Pancreas (tissue), 10 donors: ENCODE results near the gene APOH. TPM values are rescaled to one million over a fixed set of nuclear protein-coding genes. Genes with fewer than 3 reads are reported as not detected.

ENCODE experiments used
- ATAC-seq, 4 donors: fragments of 200-7000 bp; cut with Tn5 transposase; one replicate each; pipeline versions ENCODE4 v1.8.0 to v1.9.1; 2020; ENCODE audit warnings: mild to moderate bottlenecking in 4 of 4, moderate library complexity in 4 of 4
- DNase-seq, 6 donors: peaks; one replicate each; pipeline ENCODE4 v3.0.0-alpha.2; 2020
- FAIRE-seq: peaks from 2 replicates; lab custom pipeline; 2012; peaks lifted over from hg19 to GRCh38; lab: Jason Lieb, UNC
- H3K27ac ChIP-seq, 4 donors: fragments of 200-600 bp; sonication (generic); 1 replicate in 3 of 4; 2 replicates in 1 of 4; pipeline versions ENCODE4 v1.5.0 to v1.8.0; 2020
- H3K27me3 ChIP-seq, 4 donors: fragments of 200-600 bp; one replicate each; pipeline ENCODE4 v1.8.0; 2021
- H3K36me3 ChIP-seq, 3 donors: fragments of 200-600 bp; sonication (generic) in 1 of 3; one replicate each; pipeline versions ENCODE4 v1.5.0 to v1.8.0; 2020 to 2021
- H3K4me1 ChIP-seq, 3 donors: fragments of 200-600 bp; one replicate each; pipeline ENCODE4 v1.8.0; 2021
- H3K4me3 ChIP-seq, 4 donors: fragments of 200-600 bp; sonication (generic) in 2 of 4; one replicate each; pipeline versions ENCODE4 v1.5.0 to v1.8.0; 2020 to 2021
- H3K9me3 ChIP-seq, 4 donors: fragments of 200-600 bp; one replicate each; pipeline ENCODE4 v1.8.0; 2021
- WGBS, 2 donors: extraction: QIAGEN DNeasy Blood & Tissue Kit; methylation state at CpG; one replicate each; pipeline ENCODE4 v1.1.7; 2013; 5-methylcytosine and 5-hydroxymethylcytosine counted together
- intact Hi-C, 3 donors: fragments of 100-400 bp; cut with DNase I; formaldehyde crosslinking; loops; one replicate each; pipeline versions ENCODE4 v1.11.1 to v1.14.2; 2022
- polyA plus RNA-seq, 2 donors: library from polyadenylated mRNA; stranded (reverse); fragments of 200-250 nt; gene quantifications; one replicate each; pipeline ENCODE4 v1.2.3, GENCODE V29; 2013
- total RNA-seq, 6 donors: library from RNA; stranded (reverse); fragmentation: NEBNext Ultra II Directional in 4 of 6; extraction: Animal tissue kit (Norgen Biotek cat#: 25700) in 4 of 6; gene quantifications; one replicate each; pipeline versions ENCODE4 v1.2.1 to v1.2.4, GENCODE V29; 2021 to 2023
- TF ChIP-seq, protein P1 (sequence below), 4 donors: fragments of 200-600 bp; sonication (generic) in 3 of 4; IDR thresholded peaks; one replicate each; pipeline versions ENCODE4 v1.5.0 to v1.8.0; 2021; ENCODE audit warnings: antibody characterized with exemption in 4 of 4
- donor health status: healthy with polysubstance abuse.
- donor health status: DM: no; HTN: no; CAD: no; lungs with moderate emphysema.
- donor health status: DM: no; HTN: no; CAD: no.
- donor health status: control.
- donor health status: control.
- donor health status: Bipolar disorder and iron deficiency.
- donor health status: DM: yes; HTN: yes; CAD: no.
- donor health status: DM: no; HTN: no; CAD: no.
- donor health status: DM: no; HTN: no; CAD: no.
- donor health status: DM: yes; HTN: yes; CAD: no.

Gene APOH
- total and polyA plus RNA-seq, 8 donors: 3.8 to 68.4 (median 8.2) TPM

DNA sequence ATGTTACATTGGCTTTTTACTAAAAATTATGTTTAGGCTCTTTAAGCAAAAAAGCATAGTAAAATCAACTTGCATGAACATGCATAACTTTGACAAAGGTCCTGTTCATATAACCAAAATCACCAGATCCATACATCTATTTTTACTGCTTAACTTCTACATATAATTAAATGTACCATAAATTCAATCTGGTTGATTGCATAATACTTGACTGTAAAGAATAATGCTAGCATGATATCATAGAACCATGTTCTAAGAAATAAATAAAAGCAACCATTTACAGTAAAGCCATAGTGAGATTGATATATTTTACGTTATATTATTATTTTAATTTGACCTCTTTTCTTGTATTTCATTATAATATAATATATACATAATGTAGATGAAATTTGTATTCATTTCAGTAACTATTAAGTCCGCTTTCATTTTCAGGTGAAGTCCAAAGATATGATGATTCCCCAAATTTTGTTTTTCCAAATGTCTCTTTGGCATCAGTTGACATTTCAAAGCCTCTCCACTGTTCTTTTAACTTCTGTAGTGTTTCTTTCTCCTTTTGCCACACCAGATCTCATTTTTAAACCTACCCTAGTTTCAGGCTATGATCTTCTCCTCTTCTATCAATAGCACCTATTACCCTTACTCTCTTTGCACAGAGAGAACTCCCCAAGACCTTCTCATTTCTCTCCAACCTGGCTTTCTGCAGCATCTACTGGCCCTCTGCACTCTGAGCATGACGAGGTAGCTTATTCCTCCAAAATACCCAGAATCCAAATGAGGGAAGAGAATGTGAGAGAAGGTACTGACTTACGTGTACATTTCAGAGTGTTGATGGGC is 1.8 kb downstream of the APOH start:
- FAIRE-seq: no peak
- H3K27me3 ChIP-seq: no peaks in the 10 kb centered on the region
- TF ChIP-seq, protein P1, sequence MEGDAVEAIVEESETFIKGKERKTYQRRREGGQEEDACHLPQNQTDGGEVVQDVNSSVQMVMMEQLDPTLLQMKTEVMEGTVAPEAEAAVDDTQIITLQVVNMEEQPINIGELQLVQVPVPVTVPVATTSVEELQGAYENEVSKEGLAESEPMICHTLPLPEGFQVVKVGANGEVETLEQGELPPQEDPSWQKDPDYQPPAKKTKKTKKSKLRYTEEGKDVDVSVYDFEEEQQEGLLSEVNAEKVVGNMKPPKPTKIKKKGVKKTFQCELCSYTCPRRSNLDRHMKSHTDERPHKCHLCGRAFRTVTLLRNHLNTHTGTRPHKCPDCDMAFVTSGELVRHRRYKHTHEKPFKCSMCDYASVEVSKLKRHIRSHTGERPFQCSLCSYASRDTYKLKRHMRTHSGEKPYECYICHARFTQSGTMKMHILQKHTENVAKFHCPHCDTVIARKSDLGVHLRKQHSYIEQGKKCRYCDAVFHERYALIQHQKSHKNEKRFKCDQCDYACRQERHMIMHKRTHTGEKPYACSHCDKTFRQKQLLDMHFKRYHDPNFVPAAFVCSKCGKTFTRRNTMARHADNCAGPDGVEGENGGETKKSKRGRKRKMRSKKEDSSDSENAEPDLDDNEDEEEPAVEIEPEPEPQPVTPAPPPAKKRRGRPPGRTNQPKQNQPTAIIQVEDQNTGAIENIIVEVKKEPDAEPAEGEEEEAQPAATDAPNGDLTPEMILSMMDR (IDR thresholded peaks at IDR 0.05): no peak
- H3K36me3 ChIP-seq: no peaks in the 10 kb centered on the region
- intact Hi-C loops: no loop called here
- 96 to 97% methylated on average over 4 of the region's 4 CpGs for WGBS, 2 donors
- H3K27ac ChIP-seq: no peak overlapping the region
- ATAC-seq: no peak
- peaks cover 4 to 20% (median 18%) of the 10 kb centered on the region in 3 donors for H3K4me1 ChIP-seq
- DNase-seq: no peak
- H3K4me3 ChIP-seq: no peak overlapping the region
- H3K9me3 ChIP-seq: no peaks in the 10 kb centered on the region

- Histone ChIP-seq H3K27me3 (no peaks in the 10 kb centered on the region), H3K9me3 (no peaks in the 10 kb centered on the region), H3K4me1 (no peaks in the 10 kb centered on the region), H3K36me3 (no peaks in the 10 kb centered on the region), H3K4me3 (no peak overlapping the region), H3K27ac (no peak overlapping the region)
- DNase-seq (no peak), FAIRE-seq (no peak), ATAC-seq (no peak)
- intact Hi-C loops: no loop called here
- 84 to 87% methylated on average over 5 of the region's 5 CpGs for WGBS, 2 donors
- TF ChIP-seq, protein P1 (IDR thresholded peaks at IDR 0.05): no peak
Measured at GRCh38 chr17:66222798-66223350, 6.3 kb downstream of the APOH start.

GRCh38 chr17:66221755-66222530 is 7.3 kb downstream of the APOH start:
- Histone ChIP-seq H3K36me3 (no peaks in the 10 kb centered on the region), H3K27me3 (no peaks in the 10 kb centered on the region), H3K4me3 (no peak overlapping the region), H3K9me3 (no peaks in the 10 kb centered on the region), H3K27ac (no peak overlapping the region), H3K4me1 (no peaks in the 10 kb centered on the region)
- 89 to 92% methylated on average over 11 of the region's 11 CpGs for WGBS, 2 donors
- FAIRE-seq (no peak), ATAC-seq (no peak), DNase-seq (no peak)
- TF ChIP-seq, protein P1 (IDR thresholded peaks at IDR 0.05): no peak
- intact Hi-C loops: no loop called here

GRCh38 chr17:66221343-66221742 is 7.9 kb downstream of the APOH start:
- H3K27me3 ChIP-seq: no peaks in the 10 kb centered on the region
- H3K27ac ChIP-seq: no peak overlapping the region
- no peak overlapping the region for H3K4me3 ChIP-seq
- DNase-seq (no peak), ATAC-seq (no peak), FAIRE-seq (no peak)
- no peaks in the 10 kb centered on the region for H3K4me1 ChIP-seq
- intact Hi-C loops: no loop called here
- no peaks in the 10 kb centered on the region for H3K9me3 ChIP-seq
- no peaks in the 10 kb centered on the region for H3K36me3 ChIP-seq
- TF ChIP-seq, protein P1 (IDR thresholded peaks at IDR 0.05): no peak
